Neutrophil (primary cell): ENCODE results near the gene TKFC.

Source experiments
- H3K27ac ChIP-seq: fragments of 200-600 bp; sonication (generic); 2 replicates; pipeline ENCODE4 v1.5.1; 2016; ENCODE audit warnings: mild to moderate bottlenecking, moderate library complexity
- H3K27me3 ChIP-seq: fragments of 200-600 bp; sonication (generic); 2 replicates; pipeline ENCODE4 v1.6.0; 2016; ENCODE audit warnings: mild to moderate bottlenecking
- H3K36me3 ChIP-seq: fragments of 200-600 bp; sonication (generic); 2 replicates; pipeline ENCODE4 v1.5.1; 2017
- H3K4me1 ChIP-seq, 2 experiments: fragments of 200-600 bp in 1 of 2; sonication (generic) in 1 of 2; 1 replicate in 1 of 2; 2 replicates in 1 of 2; pipeline versions ENCODE4 v1.5.1 to v1.6.1; 2013 to 2016; ENCODE audit warnings: low read depth in 1 of 2, low read length in 1 of 2, mild to moderate bottlenecking in 1 of 2, moderate library complexity in 1 of 2; ENCODE audit not compliant: control insufficient read depth in 1 of 2, insufficient read depth in 1 of 2
- H3K4me3 ChIP-seq, 2 experiments: fragments of 200-600 bp in 1 of 2; sonication (generic) in 1 of 2; 1 replicate in 1 of 2; 2 replicates in 1 of 2; pipeline ENCODE4 v1.5.1; 2013 to 2016; ENCODE audit warnings: low read depth in 1 of 2, low read length in 1 of 2, mild to moderate bottlenecking in 1 of 2, moderate library complexity in 1 of 2
- H3K9me3 ChIP-seq: fragments of 200-600 bp; sonication (generic); 2 replicates; pipeline ENCODE4 v1.5.1; 2016
- CTCF ChIP-seq: fragments of 200-600 bp; sonication (generic); IDR thresholded peaks from 2 replicates; pipeline ENCODE4 v1.5.1; 2016; ENCODE audit warnings: antibody characterized with exemption

TKFC gene

GRCh38 chr11:61342207-61342803, 9.3 kb downstream of the TKFC start:
- Histone ChIP-seq H3K27ac (no peak overlapping the region), H3K4me1 (no peaks in the 10 kb centered on the region), H3K4me3 (no peak overlapping the region), H3K36me3 (peaks cover 62% of the 10 kb centered on the region), H3K9me3 (no peaks in the 10 kb centered on the region), H3K27me3 (no peaks in the 10 kb centered on the region)
- TF ChIP-seq CTCF = no peak

GRCh38 chr11:61343792-61344745, 11.0 kb downstream of the TKFC start:
- H3K27me3 ChIP-seq = no peaks in the 10 kb centered on the region
- no peaks in the 10 kb centered on the region for H3K4me1 ChIP-seq
- H3K4me3 ChIP-seq = no peak overlapping the region
- no peak for TF ChIP-seq CTCF
- peaks cover 66% of the 10 kb centered on the region for H3K36me3 ChIP-seq
- H3K9me3 ChIP-seq = no peaks in the 10 kb centered on the region
- no peak overlapping the region for H3K27ac ChIP-seq

- Histone ChIP-seq H3K4me3 (no peak overlapping the region), H3K27ac (no peak overlapping the region), H3K36me3 (peaks cover 72% of the 10 kb centered on the region), H3K27me3 (no peaks in the 10 kb centered on the region), H3K4me1 (no peaks in the 10 kb centered on the region), H3K9me3 (no peaks in the 10 kb centered on the region)
- no peak for TF ChIP-seq CTCF
Measured at GRCh38 chr11:61345170-61345610, 12.2 kb downstream of the TKFC start.

GRCh38 chr11:61345954-61346843, 13.2 kb downstream of the TKFC start:
- H3K27me3 ChIP-seq = no peaks in the 10 kb centered on the region
- no peak for TF ChIP-seq CTCF
- no peaks in the 10 kb centered on the region for H3K4me1 ChIP-seq
- no peak overlapping the region for H3K27ac ChIP-seq
- no peak overlapping the region for H3K4me3 ChIP-seq
- peaks cover 80% of the 10 kb centered on the region for H3K36me3 ChIP-seq
- no peaks in the 10 kb centered on the region for H3K9me3 ChIP-seq

GRCh38 chr11:61347916-61348461, 15.0 kb downstream of the TKFC start:
- no peak for TF ChIP-seq CTCF
- peaks cover 0 to under 1% of the 10 kb centered on the region in 2 experiments for H3K4me1 ChIP-seq
- H3K27me3 ChIP-seq = no peaks in the 10 kb centered on the region
- no peaks in the 10 kb centered on the region for H3K9me3 ChIP-seq
- H3K4me3 ChIP-seq = no peak overlapping the region
- peaks cover 68% of the 10 kb centered on the region for H3K36me3 ChIP-seq
- no peak overlapping the region for H3K27ac ChIP-seq
